Sigmoid colon (tissue), 7 donors: ENCODE data around the gene TAP2. TPM values are rescaled to one million over a fixed set of nuclear protein-coding genes. Genes with fewer than 3 reads are reported as not detected.

Experiments
- DNase-seq: peaks from one replicate; pipeline ENCODE4 v3.0.0-alpha.2; 2019
- H3K27ac ChIP-seq, 4 donors: fragments of 200-600 bp; sonication (generic); one replicate each; pipeline ENCODE4 v1.5.1; 2016 to 2019; ENCODE audit warnings: mild to moderate bottlenecking in 1 of 4
- H3K27me3 ChIP-seq, 3 donors: fragments of 200-600 bp; sonication (generic); one replicate each; pipeline ENCODE4 v1.5.1; 2019; ENCODE audit warnings: mild to moderate bottlenecking in 1 of 3
- H3K36me3 ChIP-seq, 4 donors: fragments of 200-600 bp; sonication (generic); one replicate each; pipeline ENCODE4 v1.5.1; 2016 to 2019
- H3K4me1 ChIP-seq, 4 donors: fragments of 200-600 bp; sonication (generic); one replicate each; pipeline ENCODE4 v1.5.1; 2017 to 2019
- H3K4me3 ChIP-seq, 4 donors: fragments of 200-600 bp; sonication (generic); one replicate each; pipeline ENCODE4 v1.5.1; 2017 to 2019; ENCODE audit warnings: mild to moderate bottlenecking in 2 of 4, moderate library complexity in 1 of 4
- H3K9me3 ChIP-seq, 4 donors: fragments of 200-600 bp in 3 of 4; sonication (generic) in 3 of 4; one replicate each; pipeline versions ENCODE4 v1.5.1 to v1.6.1; 2013 to 2019
- CTCF ChIP-seq, 4 experiments: fragments of 450-650 bp in 3 of 4; fragments of 200-600 bp in 1 of 4; IDR thresholded peaks; one replicate each; pipeline ENCODE4 v1.5.1; 2016 to 2019; ENCODE audit warnings: antibody characterized with exemption in 4 of 4, mild to moderate bottlenecking in 3 of 4, moderate library complexity in 2 of 4
- EP300 ChIP-seq, 4 donors: sonication (generic); formaldehyde crosslinking; IDR thresholded peaks; one replicate each; pipeline ENCODE4 v1.6.1; 2017; ENCODE audit warnings: antibody characterized with exemption in 4 of 4
- POLR2A ChIP-seq, 2 donors: fragments of 450-650 bp; IDR thresholded peaks; one replicate each; pipeline ENCODE4 v1.6.1; 2016; ENCODE audit warnings: antibody characterized with exemption in 2 of 2, mild to moderate bottlenecking in 2 of 2, moderate library complexity in 2 of 2
- POLR2AphosphoS5 ChIP-seq, 4 donors: sonication (generic); formaldehyde crosslinking; IDR thresholded peaks; one replicate each; pipeline ENCODE4 v1.6.1; 2017; ENCODE audit warnings: antibody characterized with exemption in 4 of 4
- WGBS, 2 donors: extraction: QIAGEN DNeasy Blood & Tissue Kit; methylation state at CpG; one replicate each; pipeline ENCODE4 v1.1.7; 2013; 5-methylcytosine and 5-hydroxymethylcytosine counted together
- intact Hi-C: fragments of 100-400 bp; cut with DNase I; formaldehyde crosslinking; loops from one replicate; pipeline ENCODE4 v1.15.1; 2023
- polyA plus RNA-seq, 3 donors: library from polyadenylated mRNA; stranded (reverse); fragments of 200-250 nt; gene quantifications; one replicate each; pipeline ENCODE4 v1.2.3, GENCODE V29; 2013
- total RNA-seq, 4 donors: library from RNA; depleted of rRNA; stranded (reverse); fragments of >200 nt; gene quantifications; one replicate each; pipeline ENCODE4 v1.1.0, GENCODE V29; 2016
- donor health status: healthy with polysubstance abuse.
- donor health status: Bipolar disorder and iron deficiency.
- donor health status: healthy.

TAP2 gene
- total and polyA plus RNA-seq, 7 donors: 2.4 to 54.5 (median 6.1) TPM

- Histone ChIP-seq H3K36me3 (peaks cover 0 to 41% (median 15%) of the 10 kb centered on the region in 4 donors), H3K4me3 (no peak overlapping the region), H3K4me1 (peaks cover 0 to 35% (median 26%) of the 10 kb centered on the region in 4 donors), H3K9me3 (no peaks in the 10 kb centered on the region), H3K27ac (peak overlapping the region; percentile 96 to 99 (median 98)), H3K27me3 (no peaks in the 10 kb centered on the region)
- TF ChIP-seq POLR2A (IDR thresholded peaks at IDR 0.05): no peak
- no peak for TF ChIP-seq EP300 (IDR thresholded peaks at IDR 0.05)
- TF ChIP-seq CTCF (IDR thresholded peaks at IDR 0.05): no peak
- TF ChIP-seq POLR2AphosphoS5 (IDR thresholded peaks at IDR 0.05): no peak
- WGBS, 2 donors: 83 to 85% methylated on average over 8 of the region's 8 CpGs
- DNase-seq: no peak
- intact Hi-C loops: no loop called here
Observed at GRCh38 chr6:32855467-32856174, 17.1 kb upstream of the TAP2 start.

- H3K36me3 ChIP-seq: peaks cover 7 to 46% (median 22%) of the 10 kb centered on the region in 4 donors
- no peak for TF ChIP-seq EP300 (IDR thresholded peaks at IDR 0.05)
- no peak for TF ChIP-seq CTCF (IDR thresholded peaks at IDR 0.05)
- no peak for TF ChIP-seq POLR2AphosphoS5 (IDR thresholded peaks at IDR 0.05)
- no peak for TF ChIP-seq POLR2A (IDR thresholded peaks at IDR 0.05)
- 10 to 17% methylated on average over 24 of the region's 24 CpGs for WGBS, 2 donors
- no peaks in the 10 kb centered on the region for H3K27me3 ChIP-seq
- no peaks in the 10 kb centered on the region for H3K9me3 ChIP-seq
- H3K4me1 ChIP-seq: peaks cover 0 to 35% (median 26%) of the 10 kb centered on the region in 4 donors
- peak overlapping the region; percentile 96 to 99 (median 98) for H3K27ac ChIP-seq
- intact Hi-C loops: loop anchor here (1.0 to 5.0 kb wide), 2 partner anchors 10 to 353 kb away; partner anchors contain the start of genes PSMB8 and RING1
- peak; percentile 81 for DNase-seq
- H3K4me3 ChIP-seq: peak overlapping the region; percentile 80 to 90 (median 82)
Observed at GRCh38 chr6:32854376-32855178, 16.0 kb upstream of the TAP2 start.

- intact Hi-C loops: loop anchor here (1.0 to 5.0 kb wide), 3 partner anchors 9 to 354 kb away; partner anchors contain the start of genes PSMB8, RING1 and TAP2
- peaks cover 7 to 46% (median 24%) of the 10 kb centered on the region in 4 donors for H3K36me3 ChIP-seq
- peaks cover 0 to 35% (median 26%) of the 10 kb centered on the region in 4 donors for H3K4me1 ChIP-seq
Observed at GRCh38 chr6:32853541-32854375, 15.2 kb upstream of the TAP2 start, which contains the start of the genes PSMB9 and TAP1. Gene PSMB9, plus strand, starts transcription at chr6:32854192. Its CDS starts 38 bp downstream, at chr6:32854230. Gene TAP1, minus strand, starts transcription at chr6:32853704. Its CDS starts 68 bp downstream, at chr6:32853636.

More at GRCh38 chr6:32853541-32854375, 15.2 kb upstream of the TAP2 start, which contains the start of the genes PSMB9 and TAP1:
- WGBS, 2 donors: 0 to 1% methylated on average over 68 of the region's 68 CpGs
- TF ChIP-seq POLR2A (IDR thresholded peaks at IDR 0.05): peak; percentile 97 to 98
- peak; percentile 95 to 98 (median 98) for TF ChIP-seq POLR2AphosphoS5 (IDR thresholded peaks at IDR 0.05)
- TF ChIP-seq EP300 (IDR thresholded peaks at IDR 0.05): peak in 2 of 4 donors; percentile 53 to 69
- TF ChIP-seq CTCF (IDR thresholded peaks at IDR 0.05): peak; percentile 71 to 89 (median 82)
- no peaks in the 10 kb centered on the region for H3K27me3 ChIP-seq
- peak within 1 kb of the TSS; percentile 96 to 99 (median 98) for H3K27ac ChIP-seq
- DNase-seq: peak; percentile 99
- H3K9me3 ChIP-seq: no peaks in the 10 kb centered on the region
- peak within 1 kb of the TSS; percentile 80 to 90 (median 82) for H3K4me3 ChIP-seq
